GM10266 (cell line): ENCODE results near the gene NOC2L.

Experiments
- DNase-seq: peaks from one replicate; pipeline ENCODE4 v3.0.0; 2012; ENCODE audit errors: extremely low spot score
- CTCF ChIP-seq: IDR thresholded peaks from 2 replicates; pipeline ENCODE4 v1.5.1; 2012; ENCODE audit warnings: mild to moderate bottlenecking, low read depth; ENCODE audit not compliant: control insufficient read depth, insufficient read depth; ENCODE audit errors: missing control alignments

The NOC2L gene

GRCh38 chr1:907611-908451 lies 51.2 kb downstream of the NOC2L start:
- no peak for TF ChIP-seq CTCF
- DNase-seq, result peak; percentile 32

GRCh38 chr1:906600-907420 lies 52.2 kb downstream of the NOC2L start:
- peak; percentile 52 for DNase-seq
- TF ChIP-seq CTCF, result no peak

DNA sequence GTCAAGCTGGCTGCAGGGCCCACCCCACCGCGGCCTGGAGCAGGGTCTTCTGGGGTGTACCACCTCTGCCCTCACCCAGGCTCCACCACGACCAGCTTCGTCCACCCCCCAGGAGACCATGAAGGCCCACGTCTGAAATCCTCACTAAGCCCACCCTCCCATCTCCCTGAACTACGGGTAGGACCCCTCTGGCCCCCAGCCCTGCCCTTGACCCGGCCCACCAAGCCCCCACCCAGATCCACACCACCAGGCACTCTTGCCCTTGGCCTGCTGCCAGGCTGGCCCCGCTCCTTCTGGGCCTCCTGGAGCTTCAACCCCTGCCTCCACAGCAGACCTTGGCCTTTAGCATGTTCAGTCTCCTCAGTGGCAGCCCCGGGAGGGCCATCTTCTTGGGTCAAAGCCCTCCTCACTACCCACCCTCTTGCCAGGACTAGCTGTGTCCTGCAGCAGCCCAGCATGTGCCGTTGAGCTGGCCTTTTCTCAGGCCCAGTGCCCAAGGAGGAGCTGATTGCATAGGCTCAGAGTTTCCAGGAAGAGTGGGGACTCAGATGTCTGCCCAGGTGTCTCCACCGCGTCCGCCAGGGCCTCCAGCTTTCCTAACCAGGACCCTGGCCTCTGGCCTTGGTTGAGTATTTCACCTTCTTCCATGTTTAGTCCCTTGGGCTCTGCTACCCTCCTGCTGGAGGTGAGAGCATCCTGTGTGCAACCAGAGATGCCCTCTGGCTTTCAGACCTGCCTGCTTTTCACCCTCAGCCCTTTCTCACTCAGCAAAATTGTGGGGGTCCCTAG lies 53.1 kb downstream of the NOC2L start:
- peak; percentile 35 for DNase-seq
- no peak for TF ChIP-seq CTCF

- no peak for TF ChIP-seq CTCF
- DNase-seq, result peak; percentile 76
These were observed 53.8 kb downstream of the NOC2L start for GRCh38 chr1:905071-905749.

GRCh38 chr1:904310-904950 lies 54.6 kb downstream of the NOC2L start:
- peak; percentile 94 for DNase-seq

More at GRCh38 chr1:904310-904950, 54.6 kb downstream of the NOC2L start:
- peak; percentile 98 for TF ChIP-seq CTCF
